ENCODE results near the gene ADGRL2. TPM values are rescaled to one million over a fixed set of nuclear protein-coding genes. Genes with fewer than 3 reads are reported as not detected.

The ADGRL2 gene
- total RNA-seq = not detected
- polyA plus RNA-seq = not detected

DNA sequence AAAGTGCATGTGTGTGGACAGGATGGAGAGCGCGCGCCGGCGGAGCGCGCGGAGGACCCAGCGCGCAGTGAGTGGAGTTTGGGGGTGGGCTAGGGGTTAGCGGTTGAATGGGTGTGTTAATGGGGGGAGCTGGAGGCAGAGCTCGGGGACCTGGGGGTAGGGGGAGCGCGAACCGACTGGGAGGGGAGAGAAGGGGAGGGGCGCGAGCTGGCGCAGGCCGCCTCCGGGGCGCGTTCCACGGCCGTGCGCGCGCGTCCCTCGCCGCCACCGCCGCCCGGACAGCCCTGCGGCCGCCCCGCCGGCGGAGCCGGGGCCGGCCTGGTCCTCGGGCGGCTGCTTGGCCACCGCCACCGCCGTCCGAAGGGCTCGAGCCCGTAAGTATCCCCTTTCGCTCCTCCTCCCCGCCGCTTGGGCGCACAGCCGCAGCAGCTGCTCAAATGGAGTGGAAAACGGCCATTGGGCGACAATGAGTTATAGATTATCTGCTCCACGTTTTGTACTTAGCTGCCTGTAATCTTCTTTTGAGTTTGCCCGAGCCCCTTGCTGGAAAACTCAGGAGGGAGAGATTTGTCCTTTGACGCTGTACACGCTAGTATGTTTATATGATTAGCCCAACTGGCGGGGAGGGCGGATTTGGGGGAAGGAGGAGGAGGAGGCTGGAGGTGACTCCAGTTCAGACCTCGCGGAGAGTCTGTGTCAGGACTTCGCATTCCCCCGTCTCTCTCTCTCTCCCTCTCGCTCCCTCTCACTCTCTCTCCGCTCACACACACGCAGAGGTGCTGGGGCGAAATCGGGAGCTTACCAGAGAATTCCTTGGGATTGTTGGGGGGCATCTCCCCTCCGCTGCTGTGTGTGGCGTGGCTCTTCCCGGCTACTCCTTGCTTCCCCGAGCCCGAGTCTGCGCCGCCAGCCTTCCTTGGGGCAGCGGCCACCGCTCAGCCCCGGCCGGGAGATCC is at the start of gene ADGRL2:
Gene ADGRL2, plus strand, starts transcription at position 240 of the 956 bp plus-strand sequence. CDS start 36,051 bp downstream, outside the sequence.
- H3K4me3 Mint-ChIP-seq = no peak within 1 kb of the TSS
- peaks cover 27% of the 10 kb centered on the region for H3K27me3 Mint-ChIP-seq
- Histone ChIP-seq H3K4me3 (ENCODE audit: low read depth, low read length) (no peak within 1 kb of the TSS), H3K4me1 (ENCODE audit: control insufficient read depth, insufficient read depth, low read length, poor library complexity, severe bottlenecking) (no peaks in the 10 kb centered on the region), H3K27ac (ENCODE audit: insufficient read depth, low read length, poor library complexity, severe bottlenecking) (no peak within 1 kb of the TSS), H3K9me3 (ENCODE audit: control insufficient read depth in 2 of 2, low read length in 2 of 2) (no peaks in the 10 kb centered on the region), H3K36me3 (ENCODE audit: control insufficient read depth, insufficient read depth, low read length) (no peaks in the 10 kb centered on the region), H3K27me3 (ENCODE audit: control insufficient read depth, insufficient read depth, low read length) (peaks cover 5% of the 10 kb centered on the region)
- peak within 1 kb of the TSS in 1 of 3 donors; percentile 1 for H3K27ac Mint-ChIP-seq
- peaks cover 4% of the 10 kb centered on the region for H3K36me3 Mint-ChIP-seq
- ATAC-seq (ENCODE audit: low read depth in 2 of 2) = no peak
- peaks cover 0 to 13% (median 0%) of the 10 kb centered on the region in 7 donors for H3K9me3 Mint-ChIP-seq
- DNase-seq = peak in 1 of 3 donors; percentile 3
- peaks cover 0 to 5% (median 3%) of the 10 kb centered on the region in 4 donors for H3K4me1 Mint-ChIP-seq

DNA sequence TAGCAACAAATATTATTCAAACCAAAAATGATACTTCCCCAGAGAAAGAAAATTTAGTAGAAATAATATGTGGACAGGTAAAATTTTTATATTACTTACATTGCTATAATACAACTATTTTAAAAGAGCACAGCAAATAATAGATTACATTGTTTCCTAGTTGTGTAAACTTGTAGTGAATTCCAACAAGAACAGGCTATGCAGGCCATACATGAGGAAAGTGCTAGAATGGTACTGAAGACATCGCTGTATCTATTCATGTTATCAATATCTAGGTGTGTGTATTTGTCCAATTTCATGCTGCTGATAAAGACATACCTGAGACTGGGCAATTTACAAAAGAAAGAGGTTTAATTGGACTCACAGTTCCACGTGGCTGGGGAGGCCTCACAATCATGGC is 47.9 kb upstream of the ADGRL2 start:
- Mint-ChIP-seq H3K4me1 (no peaks in the 10 kb centered on the region), H3K36me3 (no peaks in the 10 kb centered on the region), H3K27ac (no peak overlapping the region), H3K27me3 (no peaks in the 10 kb centered on the region), H3K4me3 (no peak overlapping the region), H3K9me3 (peaks cover 2 to 24% (median 4%) of the 10 kb centered on the region in 7 donors)
- Histone ChIP-seq H3K4me1 (ENCODE audit: control insufficient read depth, insufficient read depth, low read length, poor library complexity, severe bottlenecking) (no peaks in the 10 kb centered on the region), H3K9me3 (ENCODE audit: control insufficient read depth in 2 of 2, low read length in 2 of 2) (no peaks in the 10 kb centered on the region), H3K4me3 (ENCODE audit: low read depth, low read length) (no peak overlapping the region), H3K36me3 (ENCODE audit: control insufficient read depth, insufficient read depth, low read length) (no peaks in the 10 kb centered on the region), H3K27me3 (ENCODE audit: control insufficient read depth, insufficient read depth, low read length) (no peaks in the 10 kb centered on the region), H3K27ac (ENCODE audit: insufficient read depth, low read length, poor library complexity, severe bottlenecking) (no peak overlapping the region)
- ATAC-seq (ENCODE audit: low read depth in 2 of 2) (no peak), DNase-seq (no peak)

DNA sequence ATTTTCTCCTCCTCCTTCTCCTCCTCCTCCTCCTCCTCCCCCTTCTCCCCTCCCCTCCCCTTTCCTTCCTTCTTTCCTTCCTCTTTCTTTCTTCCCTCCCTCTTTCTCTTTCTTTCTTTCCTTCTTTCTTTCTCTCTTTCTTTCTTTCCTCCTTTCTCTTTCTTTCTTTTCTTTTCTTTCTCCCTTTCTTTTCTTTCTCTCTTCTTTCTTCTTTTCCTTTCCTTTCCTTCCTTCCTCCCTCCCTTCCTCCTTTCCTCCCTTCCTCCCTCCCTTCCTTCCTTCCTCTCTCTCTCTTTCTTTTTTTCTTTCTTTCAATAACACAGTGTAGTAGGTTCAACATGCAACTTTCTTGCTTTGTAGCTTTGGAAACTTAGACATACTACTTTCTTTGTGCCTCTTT is 46.3 kb upstream of the ADGRL2 start:
- Mint-ChIP-seq H3K4me1 (no peaks in the 10 kb centered on the region), H3K36me3 (no peaks in the 10 kb centered on the region), H3K4me3 (no peak overlapping the region), H3K27ac (no peak overlapping the region), H3K9me3 (peaks cover 2 to 24% (median 4%) of the 10 kb centered on the region in 7 donors), H3K27me3 (no peaks in the 10 kb centered on the region)
- DNase-seq (no peak), ATAC-seq (ENCODE audit: low read depth in 2 of 2) (no peak)
- Histone ChIP-seq H3K27me3 (ENCODE audit: control insufficient read depth, insufficient read depth, low read length) (no peaks in the 10 kb centered on the region), H3K4me3 (ENCODE audit: low read depth, low read length) (no peak overlapping the region), H3K36me3 (ENCODE audit: control insufficient read depth, insufficient read depth, low read length) (no peaks in the 10 kb centered on the region), H3K27ac (ENCODE audit: insufficient read depth, low read length, poor library complexity, severe bottlenecking) (no peak overlapping the region), H3K4me1 (ENCODE audit: control insufficient read depth, insufficient read depth, low read length, poor library complexity, severe bottlenecking) (no peaks in the 10 kb centered on the region), H3K9me3 (ENCODE audit: control insufficient read depth in 2 of 2, low read length in 2 of 2) (no peaks in the 10 kb centered on the region)

DNA sequence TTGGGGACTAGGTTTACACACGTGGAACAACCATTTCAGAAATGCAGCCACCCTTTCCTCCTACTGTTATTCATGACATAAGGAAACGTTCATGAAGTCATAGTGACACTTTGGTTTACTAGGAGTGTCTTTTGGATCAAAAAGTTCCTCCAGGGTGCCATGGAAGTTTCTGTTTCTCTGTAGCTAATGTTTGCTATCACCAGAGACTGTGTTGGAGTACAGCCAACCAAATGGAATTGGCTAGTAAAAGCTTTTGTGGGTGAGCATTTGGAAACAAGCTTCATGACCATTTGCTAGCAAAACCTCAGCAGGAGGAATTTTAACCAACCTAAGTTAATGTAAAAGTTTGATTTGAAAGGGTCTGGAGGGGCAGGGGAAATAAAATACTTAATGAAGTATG is 43.9 kb upstream of the ADGRL2 start:
- Histone ChIP-seq H3K36me3 (ENCODE audit: control insufficient read depth, insufficient read depth, low read length) (no peaks in the 10 kb centered on the region), H3K9me3 (ENCODE audit: control insufficient read depth in 2 of 2, low read length in 2 of 2) (no peaks in the 10 kb centered on the region), H3K4me3 (ENCODE audit: low read depth, low read length) (no peak overlapping the region), H3K4me1 (ENCODE audit: control insufficient read depth, insufficient read depth, low read length, poor library complexity, severe bottlenecking) (no peaks in the 10 kb centered on the region), H3K27ac (ENCODE audit: insufficient read depth, low read length, poor library complexity, severe bottlenecking) (no peak overlapping the region), H3K27me3 (ENCODE audit: control insufficient read depth, insufficient read depth, low read length) (no peaks in the 10 kb centered on the region)
- no peak overlapping the region for H3K4me3 Mint-ChIP-seq
- ATAC-seq (ENCODE audit: low read depth in 2 of 2) (no peak), DNase-seq (no peak)
- no peak overlapping the region for H3K27ac Mint-ChIP-seq
- no peaks in the 10 kb centered on the region for H3K4me1 Mint-ChIP-seq
- no peaks in the 10 kb centered on the region for H3K36me3 Mint-ChIP-seq
- peaks cover 1 to 15% (median 5%) of the 10 kb centered on the region in 7 donors for H3K9me3 Mint-ChIP-seq
- no peaks in the 10 kb centered on the region for H3K27me3 Mint-ChIP-seq

DNA sequence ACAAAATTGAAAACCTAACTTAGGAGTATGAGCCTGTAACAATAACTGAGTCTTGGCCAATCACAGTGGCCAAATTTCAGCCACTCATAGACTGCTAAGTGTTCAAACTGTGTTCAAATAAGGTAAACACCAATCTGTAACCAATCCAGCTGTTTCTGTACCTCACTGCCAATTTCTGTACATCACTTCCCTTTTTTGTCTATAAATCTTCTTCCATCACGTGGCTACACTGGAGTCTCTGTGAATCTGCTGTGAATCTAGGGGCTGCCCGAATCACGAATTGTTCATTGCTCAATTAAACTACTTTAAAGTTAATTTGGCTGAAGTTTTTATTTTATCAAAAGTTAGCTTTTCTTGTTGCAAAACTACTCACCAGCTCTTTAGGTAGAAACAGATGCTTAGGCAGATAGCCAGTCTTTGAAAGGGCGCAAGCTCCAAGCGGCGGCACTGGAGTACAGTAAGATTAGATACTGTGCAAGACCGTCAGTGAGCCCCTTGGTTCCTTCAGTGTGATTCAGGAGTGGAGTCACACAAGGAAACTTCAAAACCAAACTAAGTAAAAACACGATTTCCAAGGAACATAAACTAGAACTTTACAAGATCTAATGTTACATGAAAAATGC is 43.2 kb upstream of the ADGRL2 start:
- Histone ChIP-seq H3K36me3 (ENCODE audit: control insufficient read depth, insufficient read depth, low read length) (no peaks in the 10 kb centered on the region), H3K9me3 (ENCODE audit: control insufficient read depth in 2 of 2, low read length in 2 of 2) (no peaks in the 10 kb centered on the region), H3K4me1 (ENCODE audit: control insufficient read depth, insufficient read depth, low read length, poor library complexity, severe bottlenecking) (no peaks in the 10 kb centered on the region), H3K27ac (ENCODE audit: insufficient read depth, low read length, poor library complexity, severe bottlenecking) (no peak overlapping the region), H3K27me3 (ENCODE audit: control insufficient read depth, insufficient read depth, low read length) (no peaks in the 10 kb centered on the region), H3K4me3 (ENCODE audit: low read depth, low read length) (no peak overlapping the region)
- peaks cover 1 to 13% (median 5%) of the 10 kb centered on the region in 7 donors for H3K9me3 Mint-ChIP-seq
- no peaks in the 10 kb centered on the region for H3K36me3 Mint-ChIP-seq
- no peak overlapping the region for H3K4me3 Mint-ChIP-seq
- no peak overlapping the region for H3K27ac Mint-ChIP-seq
- H3K4me1 Mint-ChIP-seq = no peaks in the 10 kb centered on the region
- no peaks in the 10 kb centered on the region for H3K27me3 Mint-ChIP-seq
- no peak for ATAC-seq (ENCODE audit: low read depth in 2 of 2)
- DNase-seq = no peak

DNA sequence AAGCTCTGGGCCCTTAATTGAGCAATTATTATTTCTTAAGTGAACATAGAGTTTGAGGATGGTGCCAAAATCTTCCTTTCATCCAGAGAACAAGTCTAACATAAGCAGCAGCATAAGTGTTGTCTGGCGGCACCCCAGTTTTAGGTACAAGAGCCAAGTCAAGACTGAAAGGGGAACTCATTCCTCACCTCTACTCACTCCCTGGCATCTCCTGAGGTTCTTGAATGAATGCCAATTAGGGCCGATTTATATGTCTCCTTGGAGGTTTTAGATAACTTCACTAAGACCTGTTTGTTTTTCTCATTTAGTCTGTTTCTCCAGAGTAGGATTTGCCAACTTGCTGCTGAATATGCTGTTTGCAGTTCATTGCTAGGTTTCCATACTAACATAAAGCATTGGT is 42.6 kb upstream of the ADGRL2 start:
- no peaks in the 10 kb centered on the region for H3K27me3 ChIP-seq (ENCODE audit: control insufficient read depth, insufficient read depth, low read length)
- no peaks in the 10 kb centered on the region for H3K9me3 ChIP-seq (ENCODE audit: control insufficient read depth in 2 of 2, low read length in 2 of 2)
- H3K4me1 ChIP-seq (ENCODE audit: control insufficient read depth, insufficient read depth, low read length, poor library complexity, severe bottlenecking) = no peaks in the 10 kb centered on the region
- Mint-ChIP-seq H3K4me1 (no peaks in the 10 kb centered on the region), H3K27ac (no peak overlapping the region), H3K27me3 (no peaks in the 10 kb centered on the region), H3K36me3 (no peaks in the 10 kb centered on the region), H3K4me3 (no peak overlapping the region), H3K9me3 (peaks cover 0 to 7% (median 3%) of the 10 kb centered on the region in 7 donors)
- no peaks in the 10 kb centered on the region for H3K36me3 ChIP-seq (ENCODE audit: control insufficient read depth, insufficient read depth, low read length)
- H3K27ac ChIP-seq (ENCODE audit: insufficient read depth, low read length, poor library complexity, severe bottlenecking) = no peak overlapping the region
- DNase-seq (no peak), ATAC-seq (ENCODE audit: low read depth in 2 of 2) (no peak)
- no peak overlapping the region for H3K4me3 ChIP-seq (ENCODE audit: low read depth, low read length)

DNA sequence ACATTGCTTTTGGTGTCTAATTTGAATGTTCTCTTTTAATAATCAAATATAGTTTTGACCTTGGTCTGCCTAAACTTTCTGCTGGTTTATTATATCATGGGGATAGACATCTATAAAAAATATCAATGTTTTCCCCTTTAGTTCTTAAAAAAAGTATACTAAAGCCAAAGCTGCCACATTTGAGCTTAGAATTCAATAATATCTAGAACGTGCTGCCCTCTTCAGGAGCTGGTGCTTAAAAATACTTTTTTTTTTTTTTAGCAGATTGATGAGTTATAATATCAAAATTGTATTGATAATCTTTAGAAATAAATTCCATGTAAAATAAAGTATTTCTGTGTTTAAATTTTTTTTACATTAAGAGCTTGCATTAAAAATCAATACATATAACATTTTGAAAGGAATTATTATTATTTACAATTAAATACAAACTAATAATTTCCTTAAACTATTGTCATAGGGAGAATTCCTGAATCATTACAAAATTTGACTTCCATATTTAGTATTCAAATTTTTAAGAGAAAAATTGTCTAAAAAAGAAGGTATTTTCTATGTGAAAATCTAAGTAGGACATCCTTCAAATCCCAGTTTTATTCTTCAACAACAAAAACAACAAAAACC is 40.1 kb upstream of the ADGRL2 start:
- Histone ChIP-seq H3K27ac (ENCODE audit: insufficient read depth, low read length, poor library complexity, severe bottlenecking) (no peak overlapping the region), H3K27me3 (ENCODE audit: control insufficient read depth, insufficient read depth, low read length) (no peaks in the 10 kb centered on the region), H3K36me3 (ENCODE audit: control insufficient read depth, insufficient read depth, low read length) (no peaks in the 10 kb centered on the region), H3K4me3 (ENCODE audit: low read depth, low read length) (no peak overlapping the region), H3K4me1 (ENCODE audit: control insufficient read depth, insufficient read depth, low read length, poor library complexity, severe bottlenecking) (no peaks in the 10 kb centered on the region), H3K9me3 (ENCODE audit: control insufficient read depth in 2 of 2, low read length in 2 of 2) (no peaks in the 10 kb centered on the region)
- Mint-ChIP-seq H3K4me1 (no peaks in the 10 kb centered on the region), H3K27me3 (no peaks in the 10 kb centered on the region), H3K36me3 (no peaks in the 10 kb centered on the region), H3K27ac (no peak overlapping the region), H3K4me3 (no peak overlapping the region), H3K9me3 (peaks cover 0 to 7% (median 3%) of the 10 kb centered on the region in 7 donors)
- ATAC-seq (ENCODE audit: low read depth in 2 of 2) (no peak), DNase-seq (no peak)
